Measurements from ENCODE around the gene ECE1. TPM values are rescaled to one million over a fixed set of nuclear protein-coding genes. Genes with fewer than 3 reads are reported as not detected.
"Not testable (repeated sequence)": the region's sequence is repeated elsewhere in the genome, so short reads cannot be mapped to it uniquely, and the experiment has no call there.

The ECE1 gene
- total RNA-seq, 1 donor from 2014 or later = 336 TPM

DNA sequence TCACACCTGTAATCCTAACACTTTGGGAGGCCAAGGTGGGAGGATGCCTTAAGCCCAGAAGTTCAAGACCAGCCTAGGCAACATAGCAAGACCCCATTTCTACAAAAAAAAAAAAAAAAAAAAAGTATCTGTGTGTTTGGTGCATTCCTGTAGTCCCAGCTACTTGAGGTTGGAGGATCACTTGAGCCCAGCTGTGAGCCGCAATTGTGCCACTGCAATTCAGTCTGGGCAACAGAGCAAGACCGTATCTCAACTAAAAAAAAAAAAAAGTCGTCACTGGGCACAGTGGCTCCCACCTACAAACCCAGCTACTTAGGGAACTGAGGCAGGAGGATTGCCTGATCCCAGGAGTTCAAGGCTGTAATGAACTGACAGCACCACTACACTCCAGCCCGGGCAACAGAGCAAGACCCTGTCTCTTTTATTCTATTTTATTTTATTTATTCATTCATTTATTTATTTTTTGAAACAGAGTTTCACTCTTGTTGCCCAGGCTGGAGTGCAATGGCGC lies 105.0 kb downstream of the ECE1 start:
- no peaks in the 10 kb centered on the region for H3K4me1 ChIP-seq
- H3K27ac ChIP-seq = no peak overlapping the region
- DNase-seq (ENCODE audit: low spot score in 2 of 2) = peak in 1 of 2 donors; percentile 22
- no peak for TF ChIP-seq CTCF (IDR thresholded peaks at IDR 0.05)
- H3K9me3 ChIP-seq = no peaks in the 10 kb centered on the region
- no peaks in the 10 kb centered on the region for H3K27me3 ChIP-seq
- H3K4me3 ChIP-seq = no peak overlapping the region
- H3K36me3 ChIP-seq = no peaks in the 10 kb centered on the region
- intact Hi-C loops (cut with DNase I) = no loop called here

DNA sequence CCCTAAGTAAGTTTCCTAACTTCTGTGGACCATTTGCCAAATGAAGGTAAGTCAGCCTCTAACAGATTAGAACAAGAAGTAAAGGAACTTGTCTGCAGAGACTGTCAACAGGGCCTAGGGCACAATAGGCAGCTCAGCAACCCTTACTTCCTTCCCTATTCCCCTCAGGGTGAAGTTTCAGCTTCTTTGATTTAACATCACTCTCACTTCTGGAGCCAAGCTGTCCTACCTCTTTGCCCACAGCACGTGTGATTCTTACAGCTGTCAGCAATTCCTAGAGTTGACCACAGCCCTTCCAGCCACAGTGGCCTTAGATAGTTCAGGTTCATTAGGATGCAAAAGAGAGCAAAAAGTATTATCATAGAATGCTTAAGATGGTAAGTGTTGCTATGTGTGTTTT lies 106.0 kb downstream of the ECE1 start:
- no peaks in the 10 kb centered on the region for H3K36me3 ChIP-seq
- no peak overlapping the region for H3K27ac ChIP-seq
- H3K27me3 ChIP-seq = no peaks in the 10 kb centered on the region
- H3K4me1 ChIP-seq = no peaks in the 10 kb centered on the region
- H3K4me3 ChIP-seq = no peak overlapping the region
- no peak for DNase-seq (ENCODE audit: low spot score in 2 of 2)
- H3K9me3 ChIP-seq = no peaks in the 10 kb centered on the region
- no peak for TF ChIP-seq CTCF (IDR thresholded peaks at IDR 0.05)
- intact Hi-C loops (cut with DNase I) = no loop called here

DNA sequence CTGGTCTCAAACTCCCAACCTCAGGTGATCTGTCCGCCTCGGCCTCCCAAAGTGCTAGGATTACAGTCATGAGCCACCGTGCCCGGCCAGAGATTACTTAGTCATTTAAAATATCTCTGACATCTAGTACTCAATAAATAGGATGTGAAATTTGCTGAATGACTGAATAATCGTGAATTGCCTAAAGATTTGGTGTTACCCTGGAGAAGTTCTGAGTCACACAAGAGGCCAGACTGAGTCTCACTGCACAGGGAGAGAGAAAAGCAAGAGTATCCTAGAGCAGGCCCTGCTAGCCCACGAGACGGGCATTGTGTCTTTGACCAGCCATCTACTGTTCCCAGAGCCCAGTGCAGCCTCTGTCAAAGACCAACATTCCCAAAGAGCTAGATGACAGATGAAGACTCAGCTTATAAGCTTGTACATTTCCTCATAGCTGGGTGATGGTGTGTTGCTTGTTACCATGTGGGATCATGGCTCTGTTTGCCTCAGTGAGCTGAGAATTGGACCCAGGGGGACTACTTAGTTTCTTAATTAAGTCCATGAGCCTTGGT lies 108.0 kb downstream of the ECE1 start:
- no peaks in the 10 kb centered on the region for H3K9me3 ChIP-seq
- no peaks in the 10 kb centered on the region for H3K36me3 ChIP-seq
- H3K27me3 ChIP-seq = no peaks in the 10 kb centered on the region
- no peak for TF ChIP-seq CTCF (IDR thresholded peaks at IDR 0.05)
- intact Hi-C loops (cut with DNase I) = no loop called here
- H3K27ac ChIP-seq = no peak overlapping the region
- peaks cover 0 to under 1% of the 10 kb centered on the region in 2 donors for H3K4me1 ChIP-seq
- no peak overlapping the region for H3K4me3 ChIP-seq
- no peak for DNase-seq (ENCODE audit: low spot score in 2 of 2)

- DNase-seq (ENCODE audit: low spot score in 2 of 2); H3K36me3 ChIP-seq; H3K27me3 ChIP-seq; H3K9me3 ChIP-seq; H3K4me3 ChIP-seq; H3K4me1 ChIP-seq; H3K27ac ChIP-seq: not testable (repeated sequence)
- intact Hi-C loops (cut with DNase I) = loop anchor here (5.0 kb wide), 1 partner anchor 391 kb away; the partner anchor contains the start of gene HP1BP3
These were observed 112.0 kb downstream of the ECE1 start for GRCh38 chr1:21178271-21178670.

DNA sequence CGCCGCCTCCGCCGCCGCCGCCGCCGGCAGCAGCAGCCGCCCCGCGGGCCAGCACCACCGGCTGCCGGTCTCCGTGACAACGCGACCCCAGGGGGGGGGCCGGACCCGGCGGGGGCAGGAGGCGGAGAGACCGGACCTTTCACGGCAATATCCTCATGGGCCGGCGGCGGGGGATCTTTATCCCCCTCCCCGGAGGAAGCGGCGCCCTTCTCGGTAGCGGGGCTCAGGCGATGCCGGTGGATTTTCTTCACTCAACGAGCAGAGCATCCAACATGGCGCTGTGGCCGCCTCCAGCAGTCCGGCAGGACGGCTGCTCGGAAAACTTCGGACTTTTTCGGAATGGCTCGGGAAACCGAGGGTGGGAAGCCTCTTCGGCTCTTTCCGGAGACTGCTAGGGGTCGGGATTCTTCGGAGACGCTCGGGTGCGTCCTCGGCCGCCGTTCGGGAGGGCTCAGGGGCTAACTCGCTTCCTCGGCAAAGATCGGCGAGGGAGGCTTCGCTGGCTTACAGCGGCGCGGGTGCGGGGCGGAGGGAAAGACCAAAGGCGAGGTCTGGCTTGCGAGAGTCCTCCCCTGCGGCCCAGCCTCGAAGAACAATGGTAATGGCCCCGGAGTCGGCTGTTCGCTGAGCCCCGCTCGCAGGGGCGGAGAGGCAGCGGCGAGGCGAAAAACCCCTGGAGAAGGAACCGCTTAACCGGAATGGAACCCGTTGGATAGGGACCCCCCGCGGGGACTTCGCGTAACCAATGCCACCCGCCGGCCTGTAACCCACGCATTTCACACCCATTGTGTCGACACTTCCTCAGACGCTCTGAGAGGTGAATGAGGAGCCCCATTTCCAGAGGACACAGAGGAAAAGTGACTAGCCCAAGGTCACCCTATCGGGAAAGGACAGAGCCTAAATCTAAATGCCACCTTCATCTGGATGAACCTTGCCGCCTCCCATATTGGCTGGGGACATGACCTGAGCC lies 113.4 kb downstream of the ECE1 start, which contains the start of gene EIF4G3:
TSS of gene EIF4G3 (minus strand) at position 312 of the 970 bp plus-strand sequence. CDS start 174,155 bp downstream, outside the sequence.
- peak; percentile 89 to 99 for DNase-seq (ENCODE audit: low spot score in 2 of 2)
- Histone ChIP-seq H3K4me3 (peak within 1 kb of the TSS; percentile 72 to 84), H3K27ac (peak within 1 kb of the TSS; percentile 80 to 87), H3K36me3 (no peaks in the 10 kb centered on the region), H3K9me3 (no peaks in the 10 kb centered on the region), H3K27me3 (no peaks in the 10 kb centered on the region), H3K4me1 (peaks cover 3% of the 10 kb centered on the region in 2 donors)
- intact Hi-C loops (cut with DNase I) = loop anchor here (5.0 kb wide), 1 partner anchor 390 kb away; the partner anchor contains the start of gene HP1BP3
- no peak for TF ChIP-seq CTCF (IDR thresholded peaks at IDR 0.05)
